ENCODE data around the gene PLOD2.

GRCh38 chr3:146101538-146101937 is 59.4 kb downstream of the PLOD2 start:
- no peak for TF ChIP-seq CTCF (IDR thresholded peaks at IDR 0.05)
- no peak for TF ChIP-seq POLR2A (IDR thresholded peaks at IDR 0.05)
